Activated CD4-positive, alpha-beta T cell treated with anti-CD3 and anti-CD28 coated beads, Interleukin-2, amount 50 U/mL, for 4 hours (primary cell): ENCODE data around the gene CLHC1.
"Not testable (repeated sequence)": the region's sequence is repeated elsewhere in the genome, so short reads cannot be mapped to it uniquely, and the experiment has no call there.

Experiments used
- DNase-seq, 2 experiments: peaks; one replicate each; pipeline ENCODE4 v3.0.0-alpha.2; 2020

Gene CLHC1

DNA sequence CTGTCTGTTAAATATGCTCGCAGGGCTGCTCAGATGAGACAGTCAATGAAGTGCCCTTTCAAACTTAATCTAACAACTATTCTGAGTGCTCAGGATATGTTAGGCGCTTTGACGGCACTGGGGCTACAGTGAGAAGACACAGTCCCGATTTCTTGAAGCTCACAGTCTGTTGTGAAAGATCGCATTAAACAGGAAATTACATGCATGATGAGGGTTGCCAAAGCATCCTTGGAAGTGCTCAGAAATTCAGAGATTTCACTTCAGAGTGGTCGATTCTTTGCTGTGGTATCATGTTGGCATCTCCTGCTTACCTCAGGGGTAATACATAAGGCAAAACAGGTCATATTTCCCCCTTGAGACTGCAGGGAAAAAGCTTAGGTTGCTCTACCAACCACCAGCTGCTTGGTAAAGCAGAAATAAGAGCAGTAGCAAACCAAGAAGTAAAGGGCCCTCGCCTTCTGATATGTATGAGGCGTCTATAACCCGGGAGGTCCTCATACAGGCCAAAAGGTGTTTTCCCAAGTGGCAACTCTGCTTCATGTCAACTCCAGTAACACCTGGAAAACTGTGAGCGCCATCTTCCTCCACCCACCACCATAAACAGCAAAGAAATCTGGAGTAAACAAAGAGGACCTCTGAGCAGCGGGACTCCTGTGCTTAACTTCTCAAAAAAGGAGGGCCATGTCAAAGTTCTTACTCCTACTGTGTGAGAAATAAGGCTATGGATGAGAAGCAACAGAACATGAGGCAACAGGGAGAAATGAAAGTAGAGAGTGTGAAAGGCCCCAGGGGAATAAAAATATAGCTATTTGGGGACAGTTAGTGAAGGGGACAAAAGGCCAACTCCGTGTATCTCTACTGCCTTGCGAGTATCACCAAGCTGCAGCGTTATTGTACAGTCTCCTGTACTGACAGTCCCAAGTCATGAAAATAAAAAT lies 79.3 kb downstream of the CLHC1 start:
- no peak for DNase-seq

DNA sequence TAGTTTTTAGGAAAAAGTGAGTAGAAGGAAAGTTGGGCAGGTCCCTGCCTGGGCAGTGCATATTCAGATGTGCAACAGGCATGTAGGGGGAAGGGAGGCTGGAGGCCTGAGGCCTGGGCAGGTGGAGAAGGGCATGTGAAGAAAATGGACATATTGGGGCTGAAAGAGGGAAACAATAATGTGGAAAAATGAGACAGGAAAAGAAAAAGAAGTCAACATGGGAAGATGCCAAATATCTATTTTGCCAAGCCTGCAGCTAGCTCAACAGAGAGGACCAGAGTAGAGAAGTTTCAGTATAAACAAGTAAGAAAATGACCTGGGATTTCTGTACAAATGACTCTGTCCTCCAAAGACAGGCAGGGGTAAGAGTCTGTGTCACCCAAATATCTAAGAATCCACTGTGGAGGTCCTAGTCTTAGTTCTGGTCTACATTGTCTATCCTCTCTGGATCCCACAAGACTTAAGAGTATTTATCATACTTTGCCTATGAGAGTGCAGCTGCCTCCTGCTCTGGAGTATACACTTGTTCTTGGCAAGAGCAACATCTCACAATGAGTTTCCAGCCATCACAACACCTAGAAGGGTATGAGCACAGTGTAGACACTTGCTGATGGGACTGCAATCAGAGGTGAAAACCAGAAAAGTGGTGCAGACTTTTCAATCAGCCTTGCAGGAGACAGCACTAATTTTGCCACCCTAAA lies 80.2 kb downstream of the CLHC1 start:
- DNase-seq: no peak

DNA sequence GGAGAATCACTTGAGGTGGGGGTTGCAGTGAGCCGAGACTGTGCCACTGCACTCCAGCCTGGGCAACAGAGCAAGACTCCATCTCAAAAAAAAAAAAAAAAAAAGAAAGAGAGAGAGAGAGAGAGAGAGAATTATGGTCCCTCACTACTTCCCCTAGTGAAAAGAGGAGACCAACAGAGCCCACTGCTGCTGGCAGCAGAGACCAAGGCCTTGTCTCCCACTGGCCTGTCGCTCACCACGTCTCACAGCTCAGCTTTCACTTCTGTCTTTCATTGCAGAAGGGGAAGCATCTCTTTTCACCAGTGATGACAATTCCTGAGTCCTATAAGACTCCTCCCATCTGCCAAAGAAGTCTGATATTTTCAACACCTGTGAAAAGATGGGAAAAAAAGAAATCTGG lies 81.3 kb downstream of the CLHC1 start:
- DNase-seq: no peak

DNA sequence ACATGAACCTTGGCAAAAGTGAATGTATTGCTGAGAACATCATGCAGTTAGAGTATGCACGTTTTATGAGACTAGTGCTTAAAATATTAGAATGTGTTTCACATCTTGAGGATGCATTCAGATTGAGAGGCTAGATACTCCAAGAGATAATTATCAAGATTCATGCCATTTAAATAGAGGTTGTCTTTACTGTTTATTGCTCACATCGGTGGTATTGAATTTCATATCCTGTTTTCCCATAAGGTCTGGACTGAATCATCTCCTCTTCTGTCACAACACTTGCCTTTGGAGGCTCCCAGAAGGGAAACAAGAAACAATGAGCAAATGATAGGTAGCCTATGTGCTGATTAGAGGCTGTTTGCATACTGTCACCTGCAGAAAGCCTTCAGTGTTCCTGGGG lies 83.8 kb downstream of the CLHC1 start:
- DNase-seq: no peak

DNA sequence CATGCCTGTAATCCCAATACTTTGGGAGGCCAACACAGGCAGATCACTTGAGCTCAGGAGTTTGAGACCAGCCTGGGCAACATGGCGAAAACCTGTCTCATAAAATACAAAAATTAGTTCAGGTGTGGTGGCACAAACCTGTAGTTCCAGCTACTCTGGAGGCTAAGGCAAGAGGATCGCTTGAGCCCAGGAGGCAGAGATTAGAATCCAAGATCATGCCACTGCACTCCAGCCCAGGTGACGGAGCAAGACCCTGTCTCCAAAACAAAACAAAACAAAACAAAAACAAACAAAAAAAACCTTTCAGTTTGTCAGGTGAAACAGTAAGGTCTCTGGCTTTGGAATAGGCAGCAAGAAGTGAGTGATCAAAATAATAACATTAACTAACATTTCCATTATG lies 84.6 kb downstream of the CLHC1 start:
- DNase-seq: no peak

DNA sequence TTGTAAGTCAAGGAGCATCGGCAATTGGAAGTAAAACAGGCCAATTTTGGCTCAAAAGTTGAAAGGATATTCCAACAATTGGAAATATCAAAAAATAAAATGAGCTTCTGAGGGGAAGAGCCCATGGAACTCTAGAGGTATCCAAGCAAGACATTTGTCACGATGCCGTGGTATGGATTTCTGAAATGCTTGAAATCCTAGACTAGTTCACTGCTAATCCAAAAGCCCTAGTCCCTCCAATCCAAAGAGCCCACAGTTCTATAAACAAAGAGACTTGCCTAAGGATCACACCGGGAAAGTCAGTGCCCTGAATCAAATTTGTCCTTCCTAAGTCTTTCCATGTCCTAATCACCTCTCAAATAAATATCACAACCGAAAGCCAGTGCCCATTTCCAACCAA lies 85.1 kb downstream of the CLHC1 start:
- DNase-seq: no peak

DNA sequence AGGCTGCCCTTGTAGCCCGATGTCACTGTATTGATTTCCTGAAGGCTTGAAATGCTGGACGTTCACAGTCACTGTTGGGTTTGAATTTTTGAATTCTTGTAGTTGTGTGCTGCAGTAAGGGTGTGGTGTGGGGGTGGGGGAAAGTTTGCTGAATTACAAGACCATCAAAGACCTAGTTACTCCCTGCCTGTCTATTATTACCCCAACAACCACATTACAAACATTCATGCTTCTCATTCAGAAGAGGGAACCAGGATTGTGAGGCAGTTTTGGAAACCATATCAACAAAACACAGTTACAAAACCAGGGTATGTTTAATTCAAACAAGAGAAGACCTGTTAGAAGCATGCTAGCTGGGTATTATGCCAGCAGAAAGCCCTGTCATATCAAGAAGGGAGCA lies 85.8 kb downstream of the CLHC1 start:
- DNase-seq: no peak

DNA sequence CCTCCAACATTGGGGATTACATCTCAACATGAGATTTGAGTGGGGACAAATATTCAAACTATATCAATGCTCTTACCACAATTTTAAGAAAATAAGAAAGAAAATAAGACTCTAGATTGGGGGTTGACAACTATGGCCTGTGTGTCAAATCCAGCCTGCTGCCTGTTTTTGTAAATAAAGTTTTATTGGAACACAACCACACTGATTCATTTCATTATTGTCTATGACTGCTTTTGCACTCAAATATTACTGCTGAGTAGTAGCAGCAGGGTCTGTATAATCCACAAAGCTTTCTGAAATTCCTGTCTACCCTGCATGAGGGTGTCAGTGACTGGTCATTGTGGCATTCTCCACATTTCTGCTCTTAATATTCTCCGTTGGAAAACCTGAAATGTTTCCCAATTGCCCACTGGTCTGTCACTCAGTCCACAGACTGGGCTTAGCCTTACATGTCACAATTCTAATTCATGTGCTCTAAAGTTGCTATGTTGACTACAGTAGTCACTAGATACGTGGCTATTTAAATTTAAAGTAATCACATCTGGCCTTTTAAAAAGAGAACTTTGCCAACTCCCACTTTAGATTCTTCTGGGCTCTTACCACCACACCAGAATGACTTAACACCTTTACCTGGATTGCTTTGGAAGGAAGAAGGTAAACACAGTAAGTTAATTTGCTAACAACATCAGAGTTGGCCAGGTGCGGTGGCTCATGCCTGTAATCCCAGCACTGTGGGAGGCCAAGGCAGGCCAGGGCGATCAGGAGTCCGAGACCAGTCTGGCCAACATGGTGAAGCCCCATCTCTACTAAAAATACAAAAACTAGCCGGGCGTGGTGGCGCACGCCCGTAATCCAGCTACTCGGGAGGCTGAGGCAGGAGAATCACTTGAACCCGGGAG lies 86.9 kb downstream of the CLHC1 start:
- DNase-seq: no peak

DNA sequence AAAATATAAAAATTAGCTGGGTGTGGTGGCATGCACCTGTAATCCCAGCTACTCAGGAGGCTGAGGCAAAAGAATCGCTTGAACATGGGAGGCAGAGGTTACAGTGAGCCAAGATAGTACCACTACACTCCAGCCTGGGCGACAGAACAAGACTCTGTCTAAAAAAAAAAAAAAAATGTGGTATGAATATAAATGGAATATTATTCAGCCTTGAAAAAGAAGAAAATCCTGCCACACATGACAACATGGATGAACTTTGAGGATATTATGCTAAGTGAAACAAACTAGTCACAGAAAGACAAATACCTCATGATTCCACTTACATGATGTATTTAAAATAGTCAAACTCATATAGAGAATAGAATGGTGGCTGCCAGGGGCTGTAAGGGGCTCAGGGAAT lies 88.4 kb downstream of the CLHC1 start:
- DNase-seq: not testable (repeated sequence)

DNA sequence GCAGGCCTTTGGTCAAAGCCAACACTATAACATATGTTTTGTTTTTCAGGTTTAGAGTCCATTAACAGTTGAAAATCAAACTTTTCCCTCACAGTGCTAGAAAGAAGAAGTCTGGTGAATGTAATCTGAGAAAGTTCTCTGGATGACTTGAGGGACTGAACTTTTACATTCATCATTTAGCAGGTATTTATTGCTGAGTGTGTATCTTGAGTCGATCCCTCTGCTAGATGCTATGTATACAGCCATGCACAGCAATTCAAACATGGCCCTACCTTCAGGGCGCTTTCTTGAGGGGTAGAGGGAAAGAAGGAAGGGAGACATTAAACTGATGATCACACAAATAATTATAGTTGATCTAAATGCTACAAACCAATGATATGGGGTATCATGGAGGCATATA lies 89.6 kb downstream of the CLHC1 start:
- DNase-seq: no peak

DNA sequence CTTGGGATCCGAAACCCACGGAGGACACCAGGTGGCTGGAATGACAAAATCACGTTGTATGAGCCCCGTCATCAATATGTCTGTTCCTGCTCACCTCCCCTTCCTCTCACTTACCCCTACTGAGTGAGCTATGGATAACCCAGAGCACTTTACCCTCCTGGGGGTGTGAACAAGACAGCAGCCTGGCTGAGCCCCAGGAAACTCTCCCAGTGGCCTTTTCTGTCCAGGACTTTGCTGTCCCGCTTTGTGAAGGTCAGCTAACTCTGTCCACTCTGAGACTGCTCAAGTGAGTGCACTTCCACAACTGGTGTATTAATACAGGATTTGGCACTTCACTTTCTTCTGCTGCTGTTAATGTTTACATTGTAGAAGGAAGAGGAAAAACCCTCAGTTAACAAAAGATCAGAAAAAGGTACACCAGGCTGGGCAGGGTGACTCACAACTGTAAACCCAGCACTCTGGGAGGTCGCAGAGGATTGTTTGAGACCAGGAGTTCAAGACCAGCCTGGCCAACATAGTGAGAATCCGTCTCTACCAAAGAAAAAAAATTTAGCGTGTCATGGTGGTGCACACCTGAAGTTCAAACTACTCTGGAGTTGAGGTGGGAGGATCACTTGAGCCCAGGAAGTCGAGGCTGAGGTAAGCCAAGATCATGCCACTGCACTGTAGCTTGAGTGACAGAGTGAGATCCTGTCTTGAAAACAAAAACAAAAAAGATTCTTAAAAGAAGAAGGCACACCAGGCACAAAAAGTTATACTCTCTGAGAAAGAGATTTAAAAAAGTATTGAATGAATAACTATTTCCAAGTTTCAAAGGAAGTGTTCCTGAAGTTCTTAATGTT lies 90.3 kb downstream of the CLHC1 start:
- no peak for DNase-seq

DNA sequence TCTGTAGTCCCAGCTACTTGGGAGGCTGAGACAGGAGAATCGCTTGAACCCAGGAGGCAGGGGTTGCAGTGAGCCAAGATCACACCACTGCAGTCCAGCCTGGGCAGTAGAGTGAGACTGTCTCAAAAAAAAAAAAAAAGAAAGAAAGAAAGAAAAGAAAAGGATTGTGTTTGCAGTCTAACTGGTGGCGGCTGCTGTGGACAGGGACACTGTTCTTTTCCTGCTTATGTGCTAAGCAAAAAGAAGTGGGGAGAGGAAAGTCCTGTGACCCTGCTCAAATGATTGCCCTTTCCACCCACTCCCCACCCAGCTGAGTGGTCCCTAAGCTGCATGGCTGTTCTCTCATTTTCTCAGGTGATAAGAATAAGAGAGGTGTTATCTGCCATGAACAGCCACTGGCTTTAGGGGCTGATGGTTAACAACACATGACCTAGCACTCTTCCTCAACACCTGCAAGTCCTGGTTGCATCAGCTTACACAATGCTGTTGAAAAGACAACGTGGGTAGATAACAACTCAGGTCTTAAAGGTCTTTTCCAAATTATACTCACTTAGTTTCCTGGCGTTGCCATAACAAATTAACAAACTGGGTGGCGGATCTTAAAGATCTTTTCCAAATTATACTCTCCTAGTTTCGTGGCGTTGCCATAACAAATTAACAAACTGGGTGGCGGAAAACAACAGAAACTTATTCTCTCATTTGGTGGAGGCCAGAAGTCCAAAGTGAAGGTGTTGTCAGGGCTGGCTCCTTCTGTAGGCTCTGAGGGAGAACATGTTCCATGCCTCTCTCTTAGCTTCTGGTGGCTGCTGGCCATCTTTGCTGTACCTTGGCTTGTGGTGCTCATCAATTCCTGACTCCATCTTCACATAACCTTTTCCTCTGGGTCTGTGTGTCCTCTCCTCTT lies 91.5 kb downstream of the CLHC1 start:
- no peak for DNase-seq

DNA sequence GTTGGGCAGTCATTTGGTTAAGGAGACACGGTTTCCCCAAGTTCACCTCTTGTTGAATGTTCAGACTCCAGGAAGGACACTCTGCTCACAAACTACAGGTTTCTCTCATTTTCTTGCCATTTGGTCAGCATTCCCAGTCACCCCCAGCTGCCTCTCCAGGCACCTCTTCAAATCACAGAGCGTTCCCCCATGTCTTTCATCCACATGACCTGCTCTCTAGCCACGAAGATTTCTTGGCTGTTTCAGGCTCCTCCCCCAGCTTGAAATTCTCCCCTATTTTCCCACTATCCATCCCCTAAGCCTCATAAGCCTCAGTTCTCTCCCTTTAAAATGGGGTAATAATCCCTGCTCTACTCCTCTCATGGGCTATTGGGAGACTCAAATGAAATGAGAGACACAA lies 92.8 kb downstream of the CLHC1 start:
- no peak for DNase-seq

DNA sequence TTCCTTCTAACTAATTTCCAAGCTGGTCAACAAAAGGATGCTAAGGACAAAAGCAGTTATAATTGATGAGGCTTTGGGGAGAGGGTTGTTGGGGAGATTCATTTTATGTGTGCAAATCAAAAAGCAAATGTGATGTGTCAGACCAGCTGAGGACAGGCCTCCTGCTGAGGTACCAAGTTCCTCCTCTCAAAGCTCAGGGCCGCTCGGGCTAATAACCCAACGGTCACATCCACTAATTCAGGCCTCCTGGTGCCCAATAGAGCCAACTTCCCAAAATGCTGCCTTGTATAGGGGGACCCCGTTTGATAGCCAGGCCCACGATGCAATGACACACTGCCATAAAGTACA lies 93.2 kb downstream of the CLHC1 start:
- DNase-seq: no peak

DNA sequence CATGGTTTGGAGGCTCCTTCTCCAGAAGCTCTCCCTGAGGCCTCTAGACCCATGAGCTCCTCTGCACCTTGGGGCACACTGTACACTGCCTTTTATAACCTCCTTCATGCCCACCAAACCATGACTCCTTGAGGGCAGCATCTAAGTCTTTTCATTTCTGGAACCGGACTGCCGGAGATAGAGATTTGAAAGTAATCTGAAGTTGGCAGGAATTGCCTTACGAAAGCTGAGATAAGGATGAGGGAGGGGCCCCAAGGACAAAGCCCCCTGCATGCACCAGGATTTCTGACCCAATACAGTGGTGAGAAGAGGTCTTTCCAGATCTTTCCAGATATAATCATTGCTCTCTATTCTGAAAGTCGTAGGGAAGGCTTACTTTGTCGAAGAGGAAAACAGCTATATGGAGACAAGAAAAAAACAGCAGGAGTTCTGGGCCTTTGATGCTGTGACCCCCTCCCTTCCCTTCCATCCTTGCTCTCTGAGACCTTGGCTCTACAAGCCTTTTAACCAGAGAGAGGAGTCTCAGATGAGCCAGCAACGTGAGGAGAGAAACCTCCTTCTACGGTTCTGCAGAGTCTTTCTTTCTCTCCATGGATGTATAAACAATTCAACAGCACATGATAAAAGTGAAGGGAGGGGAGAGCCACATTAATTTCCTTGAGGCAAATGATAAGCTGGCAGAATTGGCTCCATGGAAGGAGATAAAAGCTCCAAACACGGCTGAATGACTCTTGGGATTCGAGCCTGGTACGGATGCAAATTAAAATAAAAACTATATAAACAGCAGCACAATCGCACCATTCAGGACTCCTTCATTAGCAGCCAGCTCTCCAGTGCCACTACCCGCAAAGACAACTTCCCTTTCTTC lies 93.8 kb downstream of the CLHC1 start:
- DNase-seq: no peak

DNA sequence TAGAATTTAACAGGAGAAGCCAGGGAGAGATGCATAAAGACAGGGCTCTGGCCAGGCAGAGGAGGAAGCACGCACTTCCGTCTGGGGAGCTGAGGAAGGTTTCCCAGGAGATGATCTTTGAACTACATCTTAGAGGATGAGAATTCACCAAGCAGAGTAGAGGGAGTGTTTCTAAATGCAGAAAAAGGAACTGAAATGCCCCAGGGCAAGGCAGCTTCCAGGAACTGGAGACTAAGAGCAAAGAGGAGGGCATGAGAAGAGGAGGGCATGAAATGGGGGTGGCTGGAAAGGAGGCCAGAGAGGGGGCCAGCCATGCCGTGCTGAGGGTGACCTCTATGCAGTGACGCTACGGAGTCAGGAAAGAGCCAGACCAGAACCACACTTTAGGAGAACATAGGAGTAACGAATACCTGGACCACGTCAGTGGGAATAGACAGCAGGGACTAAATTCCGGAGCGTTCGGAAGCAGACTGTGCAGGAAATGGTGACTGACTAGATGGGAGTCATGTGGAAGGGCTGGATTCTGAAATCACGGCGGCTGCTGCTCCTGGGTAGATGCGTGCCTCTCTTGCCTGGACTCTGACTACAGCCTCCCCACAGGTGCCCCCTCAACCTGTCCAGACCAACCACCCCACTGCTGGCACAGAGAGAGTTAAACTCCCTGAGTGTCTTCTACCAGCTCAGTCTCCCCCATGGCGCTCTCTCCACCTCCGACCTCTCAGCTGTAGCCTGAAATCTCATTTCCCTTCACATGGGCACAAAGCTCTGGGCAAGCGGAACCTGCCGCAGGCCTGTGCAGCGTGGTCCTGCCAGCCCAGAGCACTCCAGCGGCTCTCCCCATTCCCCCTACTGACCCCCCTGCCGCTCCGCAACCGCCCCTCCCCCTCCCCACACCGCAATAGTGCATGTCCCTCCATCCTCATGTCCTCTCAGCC lies 94.8 kb downstream of the CLHC1 start:
- DNase-seq: no peak

DNA sequence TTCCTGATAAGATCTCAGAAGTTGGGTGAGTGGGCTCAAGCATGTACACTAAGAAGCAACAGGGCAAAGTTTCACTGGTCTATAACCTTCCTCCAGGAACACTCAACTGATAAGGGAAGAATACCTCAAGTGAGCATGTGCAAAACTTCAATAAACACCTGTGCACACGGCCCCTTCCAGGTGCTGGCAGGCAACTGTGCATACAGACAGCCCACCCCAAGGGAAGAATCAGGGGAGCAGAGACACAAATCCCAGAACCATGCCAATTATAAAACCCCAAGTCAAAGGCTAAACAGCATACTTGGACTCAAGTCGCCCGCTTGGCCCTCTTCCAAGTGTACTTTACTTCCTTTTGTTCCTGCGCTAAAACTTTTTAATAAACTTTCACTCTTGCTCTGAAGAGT lies 96.0 kb downstream of the CLHC1 start:
- no peak for DNase-seq

DNA sequence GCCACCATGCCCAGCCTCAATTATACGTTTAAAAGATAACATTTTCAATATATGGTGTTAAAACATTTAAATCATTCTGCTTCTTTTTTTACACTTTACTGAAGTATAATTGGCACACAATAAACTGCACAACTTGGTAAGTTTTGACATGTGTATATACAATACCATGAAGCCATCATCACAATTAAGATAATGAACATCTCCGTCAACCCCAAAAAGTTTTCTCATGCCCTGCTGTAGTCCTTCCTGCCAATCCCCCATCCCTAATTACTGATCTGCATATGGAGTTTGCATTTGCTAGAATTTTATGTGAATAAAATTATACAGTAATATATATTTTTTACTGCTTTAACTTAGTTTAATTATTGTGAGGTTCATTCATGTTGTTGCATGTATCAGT lies 96.6 kb downstream of the CLHC1 start:
- DNase-seq: no peak

DNA sequence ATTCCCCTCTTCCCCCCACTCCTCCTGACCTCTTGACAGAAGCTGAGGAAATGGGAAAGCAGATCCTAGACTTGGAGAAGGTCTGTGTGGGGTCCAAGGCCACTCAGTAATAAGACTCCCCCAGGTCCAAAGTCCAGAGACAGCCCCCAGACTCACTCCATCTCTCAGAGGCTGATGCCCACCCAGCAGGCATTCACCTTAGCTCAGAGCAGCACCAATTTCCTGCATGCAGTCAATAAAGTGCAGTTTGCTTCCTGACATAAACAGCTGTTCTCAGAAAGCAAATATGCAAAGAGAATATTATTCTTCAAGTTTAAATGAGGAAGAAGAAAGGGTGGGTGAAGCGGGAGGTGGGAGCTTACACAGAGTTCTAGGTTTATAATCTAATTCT lies 97.8 kb downstream of the CLHC1 start:
- DNase-seq: no peak
